HG03565 (cell line): ENCODE results near the gene EIF2B5.

Source experiments
- ATAC-seq: cut with Tn5 transposase; IDR thresholded peaks from one replicate; pipeline ENCODE4 v1.9.1; 2021; ENCODE audit warnings: mild to moderate bottlenecking, moderate library complexity; ENCODE audit not compliant: unreplicated experiment

The EIF2B5 gene

DNA sequence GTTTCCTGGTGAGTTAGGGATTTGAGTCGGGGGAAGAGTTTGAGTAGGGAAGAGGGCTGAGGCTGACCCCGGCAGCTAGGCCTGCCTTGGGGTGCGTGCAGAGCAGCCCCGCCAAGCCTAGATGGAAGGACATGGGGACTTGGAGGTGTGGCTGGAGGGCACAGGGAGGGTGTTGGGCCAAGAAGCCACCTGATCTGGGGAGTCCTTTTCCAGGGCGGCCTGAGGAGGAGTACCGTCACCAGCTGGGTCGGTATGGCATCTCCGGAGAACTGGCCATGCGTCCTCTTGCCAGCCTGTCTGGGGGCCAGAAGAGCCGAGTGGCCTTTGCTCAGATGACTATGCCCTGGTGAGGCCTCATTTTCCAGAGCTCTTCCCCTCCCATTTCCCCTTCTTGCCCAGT, 57.7 kb downstream of the EIF2B5 start:
- no peak for ATAC-seq

GRCh38 chr3:184193991-184194539, 58.9 kb downstream of the EIF2B5 start:
- no peak for ATAC-seq
